ENCODE measurements around the gene PSMD10. TPM values are rescaled to one million over a fixed set of nuclear protein-coding genes. Genes with fewer than 3 reads are reported as not detected.
A peak's percentile ranks its signal among the peaks of the same experiment; 100 is the strongest.

PSMD10 gene
- total RNA-seq, 1 donor from 2014 or later = 84.7 TPM

- no peak overlapping the region for H3K4me3 Mint-ChIP-seq (ENCODE audit: low read depth)
- no peak for DNase-seq (ENCODE audit: low spot score, unreplicated experiment)
- H3K27me3 Mint-ChIP-seq = no peaks in the 10 kb centered on the region
- peak overlapping the region; percentile 27 for H3K27ac Mint-ChIP-seq
- H3K36me3 Mint-ChIP-seq (ENCODE audit: insufficient read depth) = no peaks in the 10 kb centered on the region
- H3K9me3 Mint-ChIP-seq (ENCODE audit: low read depth) = no peaks in the 10 kb centered on the region
- H3K4me1 Mint-ChIP-seq (ENCODE audit: low read depth) = peaks cover 29% of the 10 kb centered on the region
- no peak for TF ChIP-seq CTCF (IDR thresholded peaks at IDR 0.05; ENCODE audit: unreplicated experiment)
These were observed 31.4 kb upstream of the PSMD10 start for GRCh38 chrX:108122748-108123147.

GRCh38 chrX:108121291-108121690 lies 29.9 kb upstream of the PSMD10 start:
- TF ChIP-seq CTCF (IDR thresholded peaks at IDR 0.05; ENCODE audit: unreplicated experiment) = no peak
- H3K27ac Mint-ChIP-seq = no peak overlapping the region
- H3K36me3 Mint-ChIP-seq (ENCODE audit: insufficient read depth) = no peaks in the 10 kb centered on the region
- no peaks in the 10 kb centered on the region for H3K9me3 Mint-ChIP-seq (ENCODE audit: low read depth)
- H3K27me3 Mint-ChIP-seq = no peaks in the 10 kb centered on the region
- no peak for DNase-seq (ENCODE audit: low spot score, unreplicated experiment)
- peaks cover 29% of the 10 kb centered on the region for H3K4me1 Mint-ChIP-seq (ENCODE audit: low read depth)
- H3K4me3 Mint-ChIP-seq (ENCODE audit: low read depth) = no peak overlapping the region

- Mint-ChIP-seq H3K4me1 (ENCODE audit: low read depth) (peaks cover 25% of the 10 kb centered on the region), H3K27ac (no peak overlapping the region), H3K36me3 (ENCODE audit: insufficient read depth) (no peaks in the 10 kb centered on the region), H3K27me3 (no peaks in the 10 kb centered on the region), H3K4me3 (ENCODE audit: low read depth) (no peak overlapping the region), H3K9me3 (ENCODE audit: low read depth) (no peaks in the 10 kb centered on the region)
- DNase-seq (ENCODE audit: low spot score, unreplicated experiment) = no peak
- no peak for TF ChIP-seq CTCF (IDR thresholded peaks at IDR 0.05; ENCODE audit: unreplicated experiment)
These were observed 26.6 kb upstream of the PSMD10 start for GRCh38 chrX:108117988-108118387.

GRCh38 chrX:108114541-108114940 lies 23.2 kb upstream of the PSMD10 start:
- H3K4me3 Mint-ChIP-seq (ENCODE audit: low read depth) = no peak overlapping the region
- no peak for DNase-seq (ENCODE audit: low spot score, unreplicated experiment)
- no peaks in the 10 kb centered on the region for H3K36me3 Mint-ChIP-seq (ENCODE audit: insufficient read depth)
- H3K27ac Mint-ChIP-seq = no peak overlapping the region
- no peaks in the 10 kb centered on the region for H3K9me3 Mint-ChIP-seq (ENCODE audit: low read depth)
- TF ChIP-seq CTCF (IDR thresholded peaks at IDR 0.05; ENCODE audit: unreplicated experiment) = no peak
- H3K4me1 Mint-ChIP-seq (ENCODE audit: low read depth) = no peaks in the 10 kb centered on the region
- no peaks in the 10 kb centered on the region for H3K27me3 Mint-ChIP-seq

- no peak for DNase-seq (ENCODE audit: low spot score, unreplicated experiment)
- Mint-ChIP-seq H3K36me3 (ENCODE audit: insufficient read depth) (no peaks in the 10 kb centered on the region), H3K4me1 (ENCODE audit: low read depth) (no peaks in the 10 kb centered on the region), H3K27me3 (no peaks in the 10 kb centered on the region), H3K4me3 (ENCODE audit: low read depth) (no peak overlapping the region), H3K9me3 (ENCODE audit: low read depth) (no peaks in the 10 kb centered on the region), H3K27ac (peak overlapping the region; percentile 49)
- no peak for TF ChIP-seq CTCF (IDR thresholded peaks at IDR 0.05; ENCODE audit: unreplicated experiment)
These were observed 14.1 kb upstream of the PSMD10 start for GRCh38 chrX:108105473-108105872.

All from progenitor cell of endocrine pancreas (in vitro differentiated cells).